H9 (cell line): ENCODE measurements around the gene CLEC18C. TPM values are rescaled to one million over a fixed set of nuclear protein-coding genes. Genes with fewer than 3 reads are reported as not detected.

ENCODE experiments used
- DNase-seq: peaks from one replicate; pipeline ENCODE4 v3.0.0-alpha.2; 2017
- H2AFZ ChIP-seq: one replicate; pipeline ENCODE4 v1.6.1; 2013; ENCODE audit warnings: mild to moderate bottlenecking, low read length, control low read depth, moderate library complexity
- H2AK5ac ChIP-seq: 2 replicates; pipeline ENCODE4 v1.6.1; 2013; ENCODE audit warnings: low read length, control low read depth, mixed read lengths; ENCODE audit not compliant: insufficient read length
- H2BK120ac ChIP-seq: one replicate; pipeline ENCODE4 v1.6.1; 2013; ENCODE audit warnings: low read depth, mild to moderate bottlenecking, low read length, control low read depth, inconsistent platforms; ENCODE audit not compliant: poor library complexity, severe bottlenecking
- H2BK12ac ChIP-seq: 2 replicates; pipeline ENCODE4 v1.6.1; 2013; ENCODE audit warnings: low read length, control low read depth, mixed read lengths, low read depth; ENCODE audit not compliant: insufficient read length
- H2BK15ac ChIP-seq: 2 replicates; pipeline ENCODE4 v1.6.1; 2013; ENCODE audit warnings: low read depth, low read length, control low read depth
- H2BK20ac ChIP-seq: one replicate; pipeline ENCODE4 v1.6.1; 2013; ENCODE audit warnings: low read depth, mild to moderate bottlenecking, low read length, control low read depth, inconsistent platforms; ENCODE audit not compliant: poor library complexity, severe bottlenecking
- H2BK5ac ChIP-seq: 2 replicates; pipeline ENCODE4 v1.6.1; 2013; ENCODE audit warnings: low read length, control low read depth, mixed read lengths; ENCODE audit not compliant: insufficient read length
- H3K14ac ChIP-seq: 2 replicates; pipeline ENCODE4 v1.6.1; 2013; ENCODE audit warnings: low read length, control low read depth; ENCODE audit not compliant: insufficient read depth
- H3K18ac ChIP-seq: 2 replicates; pipeline ENCODE4 v1.6.1; 2013; ENCODE audit warnings: low read depth, mild to moderate bottlenecking, mixed read lengths, low read length, control low read depth; ENCODE audit not compliant: insufficient read length
- H3K23ac ChIP-seq: 2 replicates; pipeline ENCODE4 v1.6.1; 2013; ENCODE audit warnings: low read length, control low read depth, mixed read lengths, low read depth; ENCODE audit not compliant: insufficient read length
- H3K23me2 ChIP-seq: 2 replicates; pipeline ENCODE4 v1.6.1; 2013; ENCODE audit warnings: low read depth, mild to moderate bottlenecking, mixed read lengths, low read length, control low read depth; ENCODE audit not compliant: insufficient read length, poor library complexity, severe bottlenecking
- H3K27ac ChIP-seq: 2 replicates; pipeline ENCODE4 v1.5.1; 2013; ENCODE audit warnings: low read length, control low read depth, mixed read lengths, low read depth; ENCODE audit not compliant: insufficient read length
- H3K27me3 ChIP-seq: 2 replicates; pipeline ENCODE4 v1.6.1; 2013; ENCODE audit warnings: low read length, control low read depth, inconsistent platforms; ENCODE audit not compliant: insufficient read depth
- H3K4ac ChIP-seq: 2 replicates; pipeline ENCODE4 v1.6.1; 2013; ENCODE audit warnings: low read depth, mild to moderate bottlenecking, control low read depth, inconsistent platforms, low read length, moderate library complexity
- H3K4me1 ChIP-seq: 2 replicates; pipeline ENCODE4 v1.6.1; 2013; ENCODE audit warnings: low read length, control low read depth, inconsistent platforms; ENCODE audit not compliant: insufficient read depth
- H3K4me2 ChIP-seq: 2 replicates; pipeline ENCODE4 v1.6.1; 2013; ENCODE audit warnings: low read length, control low read depth, mixed read lengths; ENCODE audit not compliant: insufficient read length, insufficient read depth
- H3K56ac ChIP-seq: 2 replicates; pipeline ENCODE4 v1.6.1; 2013; ENCODE audit warnings: low read depth, mild to moderate bottlenecking, mixed read lengths, low read length, control low read depth; ENCODE audit not compliant: insufficient read length
- H3K79me1 ChIP-seq: 2 replicates; pipeline ENCODE4 v1.6.1; 2013; ENCODE audit warnings: low read depth, mild to moderate bottlenecking, moderate library complexity, low read length, control low read depth, inconsistent platforms; ENCODE audit not compliant: insufficient read depth, poor library complexity, severe bottlenecking
- H3K79me2 ChIP-seq: 2 replicates; pipeline ENCODE4 v1.6.1; 2013; ENCODE audit warnings: low read length, control low read depth, inconsistent platforms; ENCODE audit not compliant: insufficient read depth
- H3K9ac ChIP-seq: 2 replicates; pipeline ENCODE4 v1.6.1; 2013; ENCODE audit warnings: low read length, control low read depth, mixed read lengths; ENCODE audit not compliant: insufficient read length; ENCODE audit errors: extremely low read depth
- H3K9me3 ChIP-seq: one replicate; pipeline ENCODE4 v1.6.1; 2013; ENCODE audit warnings: low read depth, low read length, inconsistent platforms; ENCODE audit not compliant: control insufficient read depth
- H3T11ph ChIP-seq: one replicate; pipeline ENCODE4 v1.6.1; 2013; ENCODE audit warnings: mild to moderate bottlenecking, low read length, control low read depth, inconsistent platforms
- H4K20me1 ChIP-seq: one replicate; pipeline ENCODE4 v1.6.1; 2013; ENCODE audit not compliant: control insufficient read depth, insufficient read length, insufficient read depth
- H4K5ac ChIP-seq: 2 replicates; pipeline ENCODE4 v1.6.1; 2013; ENCODE audit warnings: low read depth, mild to moderate bottlenecking, mixed read lengths, low read length, control low read depth; ENCODE audit not compliant: insufficient read length
- H4K8ac ChIP-seq: replicated peaks from 2 replicates; pipeline ENCODE4 v1.6.1; 2013; ENCODE audit warnings: low read length, control low read depth, mixed read lengths, low read depth; ENCODE audit not compliant: insufficient read length
- H4K91ac ChIP-seq: 2 replicates; pipeline ENCODE4 v1.6.1; 2013; ENCODE audit warnings: low read depth, mild to moderate bottlenecking, moderate library complexity, mixed read lengths, low read length, control low read depth; ENCODE audit not compliant: insufficient read length
- H3K27ac Mint-ChIP-seq, 3 experiments: 2 replicates in 2 of 3; 3 replicates in 1 of 3; pipeline ENCODE4 v1.8.0; 2020 to 2021; ENCODE audit warnings: mixed read lengths in 3 of 3, mild to moderate bottlenecking in 1 of 3, moderate library complexity in 1 of 3
- H3K27me3 Mint-ChIP-seq: 2 replicates; pipeline ENCODE4 v1.8.0; 2021; ENCODE audit warnings: low read depth, mild to moderate bottlenecking, moderate library complexity, mixed read lengths
- H3K36me3 Mint-ChIP-seq, 3 experiments: 2 replicates in 2 of 3; 3 replicates in 1 of 3; pipeline ENCODE4 v1.8.0; 2020 to 2021; ENCODE audit warnings: low read depth in 3 of 3, mixed read lengths in 3 of 3; ENCODE audit not compliant: insufficient read depth in 1 of 3
- H3K4me1 Mint-ChIP-seq, 2 experiments: 2 replicates each; pipeline ENCODE4 v1.8.0; 2020; ENCODE audit warnings: mixed read lengths in 2 of 2
- H3K4me3 Mint-ChIP-seq, 2 experiments: 2 replicates in 1 of 2; 3 replicates in 1 of 2; pipeline ENCODE4 v1.8.0; 2020 to 2021; ENCODE audit warnings: mild to moderate bottlenecking in 2 of 2, mixed read lengths in 2 of 2, moderate library complexity in 1 of 2
- H3K9me3 Mint-ChIP-seq, 2 experiments: 2 replicates in 1 of 2; 3 replicates in 1 of 2; pipeline ENCODE4 v1.8.0; 2020; ENCODE audit warnings: mild to moderate bottlenecking in 2 of 2, mixed read lengths in 2 of 2, moderate library complexity in 1 of 2
- CTCF ChIP-seq: fragments of 200-600 bp; sonication (generic); conservative IDR thresholded peaks from 3 replicates; pipeline ENCODE4 v1.8.0; 2021; ENCODE audit warnings: antibody characterized with exemption, mild to moderate bottlenecking
- WGBS: extraction: QIAGEN DNeasy Blood & Tissue Kit; methylation state at CpG from one replicate; pipeline ENCODE4 v1.1.7; 2013; ENCODE audit warnings: missing lambda C conversion rate, low lambda C conversion rate, mixed read lengths; ENCODE audit not compliant: insufficient read length; ENCODE audit errors: extremely low coverage; 5-methylcytosine and 5-hydroxymethylcytosine counted together
- total RNA-seq: library from RNA; stranded (reverse); gene quantifications from 2 replicates; pipeline ENCODE4 v1.2.1, GENCODE V29; 2021

Gene CLEC18C
- total RNA-seq, 1 experiment from 2014 or later: 0.11 TPM

GRCh38 chr16:70161350-70161749, 12.2 kb upstream of the CLEC18C start:
- Histone ChIP-seq H3K4ac (no peak overlapping the region), H2BK12ac (no peak overlapping the region), H3K14ac (no peak overlapping the region), H3K23ac (no peak overlapping the region), H2AK5ac (no peak overlapping the region), H3K79me1 (no peaks in the 10 kb centered on the region), H3T11ph (no peak overlapping the region), H3K18ac (no peak overlapping the region), H4K8ac (no peak overlapping the region), H3K4me2 (no peak overlapping the region), H3K4me1 (no peaks in the 10 kb centered on the region), H3K9me3 (no peaks in the 10 kb centered on the region), H3K27me3 (no peaks in the 10 kb centered on the region), H2BK5ac (no peak overlapping the region), H2BK120ac (no peak overlapping the region), H2BK15ac (no peak overlapping the region), H2BK20ac (no peak overlapping the region), H4K91ac (no peak overlapping the region), H3K79me2 (no peaks in the 10 kb centered on the region), H4K20me1 (no peaks in the 10 kb centered on the region), H3K27ac (no peak overlapping the region), H3K9ac (no peak overlapping the region), H2AFZ (no peak overlapping the region), H4K5ac (no peak overlapping the region), H3K56ac (no peak overlapping the region), H3K23me2 (peaks cover 2% of the 10 kb centered on the region)
- TF ChIP-seq CTCF: no peak
- H3K4me3 Mint-ChIP-seq: no peak overlapping the region
- no peaks in the 10 kb centered on the region for H3K9me3 Mint-ChIP-seq
- no peak for DNase-seq
- H3K36me3 Mint-ChIP-seq: peaks cover 2 to 18% (median 12%) of the 10 kb centered on the region in 3 experiments; a peak in 5 of 7 replicates
- H3K27me3 Mint-ChIP-seq: no peaks in the 10 kb centered on the region
- H3K4me1 Mint-ChIP-seq: peaks cover 0 to 5% of the 10 kb centered on the region in 2 experiments; a peak in 1 of 4 replicates
- H3K27ac Mint-ChIP-seq: peak overlapping the region in 2 of 3 experiments; percentile 8 to 33; a peak in 3 of 7 replicates
- no CpG with 5 or more reads among the region's 6 CpGs for WGBS
